D341Med (cell line): Measurements from ENCODE around the gene CGNL1.

Experiments
- DNase-seq: peaks from one replicate; pipeline ENCODE4 v3.0.0; 2012; ENCODE audit warnings: low spot score

The CGNL1 gene

DNA sequence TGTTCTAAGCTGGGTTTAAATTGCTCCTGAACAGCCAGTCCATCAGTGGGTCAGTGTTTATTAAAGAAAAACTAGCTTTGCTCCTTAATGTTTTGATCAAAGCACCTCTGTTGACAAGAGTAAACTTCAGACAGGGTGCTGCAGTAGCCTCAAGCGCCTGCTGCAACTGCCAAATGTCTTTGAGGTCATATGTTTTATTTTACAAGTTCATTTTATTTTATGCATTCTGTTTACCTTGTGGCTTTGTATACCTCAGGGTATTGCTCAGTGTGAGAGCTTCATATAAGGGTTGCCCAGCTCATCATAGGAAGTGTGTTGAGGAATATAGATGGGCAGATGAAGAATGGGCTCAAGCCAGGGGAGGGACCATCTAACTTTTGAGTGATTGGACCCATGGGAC, 223.9 kb downstream of the CGNL1 start:
- no peak for DNase-seq
